ENCODE measurements around the gene ADPRM.

- no peak for TF ChIP-seq EZH2 (IDR thresholded peaks at IDR 0.05; ENCODE audit: low read depth, unreplicated experiment)
- TF ChIP-seq CTCF (conservative IDR thresholded peaks at IDR 0.05; ENCODE audit: low read depth in 2 of 2): no peak
- no peak for TF ChIP-seq ZNF462 (CRISPR knock-in tag; IDR thresholded peaks at IDR 0.05)
- no peak for TF ChIP-seq EZH2phosphoT487 (IDR thresholded peaks at IDR 0.05; ENCODE audit: unreplicated experiment)
- TF ChIP-seq POLR2AphosphoS5 (IDR thresholded peaks at IDR 0.05; ENCODE audit: low read depth): no peak
- TF ChIP-seq STAT1 (IDR thresholded peaks at IDR 0.05; ENCODE audit: unreplicated experiment): no peak
- no peak for TF ChIP-seq REST (IDR thresholded peaks at IDR 0.05; ENCODE audit: unreplicated experiment)
- TF ChIP-seq JUNB (IDR thresholded peaks at IDR 0.05; ENCODE audit: unreplicated experiment): no peak
- no peak for TF ChIP-seq ZNF114 (CRISPR knock-in tag; IDR thresholded peaks at IDR 0.05)
Observed at GRCh38 chr17:10726196-10726595, 28.8 kb downstream of the ADPRM start.
